Measurements from ENCODE around the gene NINJ2.

Gene NINJ2

DNA sequence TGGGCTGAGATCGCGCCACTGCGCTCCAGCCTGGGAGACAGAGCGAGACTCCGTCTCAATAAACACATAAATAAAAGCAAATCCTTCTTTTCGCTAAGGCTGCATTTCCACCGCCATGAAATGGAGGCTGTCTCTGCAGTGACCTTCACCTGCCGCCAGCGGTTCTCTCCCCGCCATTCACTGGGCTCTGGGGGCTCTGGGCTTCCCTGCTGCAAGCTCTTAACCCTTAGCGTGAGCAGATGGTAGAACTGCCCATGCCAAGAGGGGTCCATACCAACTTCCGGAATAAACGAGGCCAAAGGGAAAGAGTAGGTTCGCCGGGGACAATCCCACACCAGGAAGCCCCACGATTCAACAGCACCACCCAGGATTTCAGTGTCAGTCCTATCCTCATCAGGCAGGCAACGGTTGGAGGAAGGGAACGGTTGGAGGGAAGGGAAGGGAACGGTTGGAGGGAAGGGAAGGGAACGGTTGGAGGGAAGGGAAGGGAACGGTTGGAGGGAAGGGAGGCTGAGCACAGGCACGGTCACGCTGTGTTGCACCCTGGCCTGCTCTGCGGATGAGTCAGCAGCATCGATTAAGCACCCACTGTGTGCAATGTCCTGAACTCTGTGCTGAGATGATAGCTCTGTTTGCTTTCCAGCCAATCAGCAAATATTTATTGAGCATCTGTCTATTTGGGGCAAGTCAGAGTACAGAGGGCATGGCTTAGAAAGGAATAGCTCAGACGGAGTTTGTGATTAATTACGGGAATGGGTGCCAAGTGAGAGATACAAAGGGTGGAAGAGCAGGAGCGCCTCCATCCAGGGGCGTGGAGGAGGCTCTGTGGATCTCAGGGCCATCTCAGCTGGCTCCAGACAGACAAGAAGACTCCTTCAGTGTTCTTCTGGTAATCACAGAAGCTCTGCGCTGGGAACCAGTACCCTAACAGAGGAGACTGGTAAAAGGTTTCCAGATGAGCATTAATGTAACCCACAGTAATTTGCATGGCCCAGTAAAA, 77.9 kb downstream of the NINJ2 start:
- TF ChIP-seq ZBTB7A (IDR thresholded peaks at IDR 0.05; ENCODE audit: low read depth) (no peak), USF1 (IDR thresholded peaks at IDR 0.05) (no peak), CEBPB (IDR thresholded peaks at IDR 0.05) (no peak), TCF12 (IDR thresholded peaks at IDR 0.05; ENCODE audit: low read depth) (no peak), TEAD4 (IDR thresholded peaks at IDR 0.05) (no peak), YY1 (IDR thresholded peaks at IDR 0.05; ENCODE audit: low read depth) (no peak), TAF1 (IDR thresholded peaks at IDR 0.05; ENCODE audit: low read depth) (no peak), RAD21 (IDR thresholded peaks at IDR 0.05; ENCODE audit: low read depth) (no peak), FOXM1 (IDR thresholded peaks at IDR 0.05; ENCODE audit: borderline replicate concordance, low read depth) (no peak), EP300 (IDR thresholded peaks at IDR 0.05; ENCODE audit: borderline replicate concordance) (no peak), REST (IDR thresholded peaks at IDR 0.05; ENCODE audit: low read depth) (no peak), CREB1 (IDR thresholded peaks at IDR 0.05; ENCODE audit: low read depth) (no peak), NFIC (IDR thresholded peaks at IDR 0.05) (no peak), EGR1 (IDR thresholded peaks at IDR 0.05) (no peak)
- TF ChIP-seq, protein P1, sequence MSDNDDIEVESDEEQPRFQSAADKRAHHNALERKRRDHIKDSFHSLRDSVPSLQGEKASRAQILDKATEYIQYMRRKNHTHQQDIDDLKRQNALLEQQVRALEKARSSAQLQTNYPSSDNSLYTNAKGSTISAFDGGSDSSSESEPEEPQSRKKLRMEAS (IDR thresholded peaks at IDR 0.05), result no peak

- TF ChIP-seq TCF12 (IDR thresholded peaks at IDR 0.05; ENCODE audit: low read depth) (no peak), CREB1 (IDR thresholded peaks at IDR 0.05; ENCODE audit: low read depth) (no peak), ZBTB7A (IDR thresholded peaks at IDR 0.05; ENCODE audit: low read depth) (no peak), NFIC (IDR thresholded peaks at IDR 0.05) (no peak), USF1 (IDR thresholded peaks at IDR 0.05) (no peak), EP300 (IDR thresholded peaks at IDR 0.05; ENCODE audit: borderline replicate concordance) (no peak), YY1 (IDR thresholded peaks at IDR 0.05; ENCODE audit: low read depth) (no peak)
- TF ChIP-seq, protein P1 (IDR thresholded peaks at IDR 0.05), result no peak
These were observed 79.9 kb downstream of the NINJ2 start for GRCh38 chr12:583251-583869.

DNA sequence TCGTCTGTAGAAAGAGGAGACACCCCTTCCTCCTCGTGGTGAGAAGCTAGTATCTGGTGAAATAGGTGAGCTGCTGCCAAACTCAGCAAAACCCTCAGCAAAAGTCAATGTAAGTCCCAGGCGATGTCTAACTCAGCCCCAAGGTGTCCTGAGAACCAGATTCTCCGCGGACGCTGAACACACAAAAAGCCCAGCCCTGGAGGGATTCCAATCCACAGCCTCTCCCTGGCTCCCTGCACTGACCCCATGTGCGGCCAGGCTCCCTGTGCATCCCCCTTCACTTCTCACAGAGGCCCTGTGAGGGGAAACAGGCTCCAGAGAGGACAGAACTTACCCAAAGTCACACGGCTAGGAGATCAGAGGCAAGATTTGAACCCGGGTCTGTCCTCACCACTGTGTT, 81.5 kb downstream of the NINJ2 start:
- TF ChIP-seq RAD21 (IDR thresholded peaks at IDR 0.05; ENCODE audit: low read depth) (no peak), NFIC (IDR thresholded peaks at IDR 0.05) (no peak), CEBPB (IDR thresholded peaks at IDR 0.05) (no peak), CREB1 (IDR thresholded peaks at IDR 0.05; ENCODE audit: low read depth) (no peak), TAF1 (IDR thresholded peaks at IDR 0.05; ENCODE audit: low read depth) (no peak), EP300 (IDR thresholded peaks at IDR 0.05; ENCODE audit: borderline replicate concordance) (no peak), YY1 (IDR thresholded peaks at IDR 0.05; ENCODE audit: low read depth) (no peak), FOXM1 (IDR thresholded peaks at IDR 0.05; ENCODE audit: borderline replicate concordance, low read depth) (no peak), ZBTB7A (IDR thresholded peaks at IDR 0.05; ENCODE audit: low read depth) (no peak)
- TF ChIP-seq, protein P1 (IDR thresholded peaks at IDR 0.05), result no peak

GRCh38 chr12:581321-581720, 81.9 kb downstream of the NINJ2 start:
- TF ChIP-seq CEBPB (IDR thresholded peaks at IDR 0.05), result no peak
- no peak for TF ChIP-seq TCF12 (IDR thresholded peaks at IDR 0.05; ENCODE audit: low read depth)
- TF ChIP-seq RAD21 (IDR thresholded peaks at IDR 0.05; ENCODE audit: low read depth), result no peak
- TF ChIP-seq NFIC (IDR thresholded peaks at IDR 0.05), result no peak
- no peak for TF ChIP-seq TEAD4 (IDR thresholded peaks at IDR 0.05)
- TF ChIP-seq EGR1 (IDR thresholded peaks at IDR 0.05), result no peak
- TF ChIP-seq EP300 (IDR thresholded peaks at IDR 0.05; ENCODE audit: borderline replicate concordance), result no peak

GRCh38 chr12:580813-581212, 82.4 kb downstream of the NINJ2 start:
- TF ChIP-seq TAF1 (IDR thresholded peaks at IDR 0.05; ENCODE audit: low read depth), result no peak
- no peak for TF ChIP-seq RAD21 (IDR thresholded peaks at IDR 0.05; ENCODE audit: low read depth)
- TF ChIP-seq TEAD4 (IDR thresholded peaks at IDR 0.05), result no peak
- TF ChIP-seq ZBTB7A (IDR thresholded peaks at IDR 0.05; ENCODE audit: low read depth), result no peak
- TF ChIP-seq, protein P1 (IDR thresholded peaks at IDR 0.05), result no peak
- TF ChIP-seq EGR1 (IDR thresholded peaks at IDR 0.05), result no peak
- TF ChIP-seq REST (IDR thresholded peaks at IDR 0.05; ENCODE audit: low read depth), result no peak
- TF ChIP-seq USF1 (IDR thresholded peaks at IDR 0.05), result no peak
- no peak for TF ChIP-seq YY1 (IDR thresholded peaks at IDR 0.05; ENCODE audit: low read depth)
- TF ChIP-seq EP300 (IDR thresholded peaks at IDR 0.05; ENCODE audit: borderline replicate concordance), result no peak

All from Ishikawa (cell line).